ENCODE measurements around the gene TAF4. TPM values are rescaled to one million over a fixed set of nuclear protein-coding genes. Genes with fewer than 3 reads are reported as not detected.

Gene TAF4
- total RNA-seq, 4 donors from 2014 or later, result 21.1 to 40.6 (median 22.1) TPM

DNA sequence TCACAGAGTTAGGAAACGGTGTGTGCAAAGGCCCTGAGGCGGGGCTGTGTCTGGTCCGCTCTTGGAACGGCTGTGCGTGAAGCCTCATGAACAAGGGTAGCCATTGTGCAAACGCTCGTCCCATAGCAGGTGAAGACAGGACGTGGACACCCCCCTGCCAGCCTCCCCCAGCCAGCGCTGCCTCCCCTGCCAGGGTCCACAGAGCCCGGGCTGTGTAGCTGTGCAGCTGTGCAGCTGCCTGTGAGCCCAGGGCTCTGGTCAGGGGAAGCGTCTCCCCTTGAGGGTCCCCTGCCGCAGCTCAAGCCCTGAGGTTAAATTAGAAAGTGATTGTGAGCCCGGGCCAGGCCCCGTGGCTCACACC, 139.4 kb downstream of the TAF4 start:
- no peak for DNase-seq (ENCODE audit: low spot score in 2 of 2)
- 86 to 88% methylated on average over 10 to 14 of the region's 14 CpGs for WGBS, 2 donors

DNA sequence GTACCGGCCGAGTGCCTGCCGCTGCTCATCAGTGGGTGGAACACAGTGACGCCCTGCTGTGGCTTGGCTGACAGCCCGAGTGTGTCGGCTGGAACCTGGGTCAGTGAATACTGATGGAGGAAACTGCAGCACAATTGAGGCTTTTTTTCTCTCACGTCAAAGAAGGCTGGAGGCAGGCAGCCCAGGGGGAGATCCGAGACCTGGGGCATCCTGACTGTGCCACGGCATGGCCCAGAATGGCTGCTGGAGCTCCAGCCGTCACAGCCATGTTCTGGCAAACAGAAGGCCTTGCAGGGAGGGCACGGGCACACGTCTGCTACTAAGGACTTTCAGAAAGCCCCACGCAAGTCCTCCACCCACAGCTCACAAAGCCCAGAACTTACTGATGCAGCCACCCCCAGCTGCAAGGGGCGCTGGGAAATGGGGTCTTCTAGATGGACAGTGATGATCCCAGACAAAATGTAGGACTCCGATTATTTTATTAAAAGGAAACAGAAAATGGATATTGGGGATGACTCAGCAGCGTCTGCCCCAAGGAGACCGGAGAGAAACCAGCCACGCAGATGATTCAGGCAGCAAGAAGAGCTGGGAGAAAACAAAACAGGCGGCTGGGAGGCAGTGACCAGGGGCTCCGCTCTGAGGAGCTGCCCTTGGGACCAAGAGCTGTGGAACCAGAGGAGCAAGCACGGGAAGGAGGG, 140.0 kb downstream of the TAF4 start:
- intact Hi-C loops (cut with DNase I; ENCODE audit: low total_unique reads), result no loop called here
- TF ChIP-seq POLR2A (IDR thresholded peaks at IDR 0.05), result no peak
- TF ChIP-seq, protein P1, sequence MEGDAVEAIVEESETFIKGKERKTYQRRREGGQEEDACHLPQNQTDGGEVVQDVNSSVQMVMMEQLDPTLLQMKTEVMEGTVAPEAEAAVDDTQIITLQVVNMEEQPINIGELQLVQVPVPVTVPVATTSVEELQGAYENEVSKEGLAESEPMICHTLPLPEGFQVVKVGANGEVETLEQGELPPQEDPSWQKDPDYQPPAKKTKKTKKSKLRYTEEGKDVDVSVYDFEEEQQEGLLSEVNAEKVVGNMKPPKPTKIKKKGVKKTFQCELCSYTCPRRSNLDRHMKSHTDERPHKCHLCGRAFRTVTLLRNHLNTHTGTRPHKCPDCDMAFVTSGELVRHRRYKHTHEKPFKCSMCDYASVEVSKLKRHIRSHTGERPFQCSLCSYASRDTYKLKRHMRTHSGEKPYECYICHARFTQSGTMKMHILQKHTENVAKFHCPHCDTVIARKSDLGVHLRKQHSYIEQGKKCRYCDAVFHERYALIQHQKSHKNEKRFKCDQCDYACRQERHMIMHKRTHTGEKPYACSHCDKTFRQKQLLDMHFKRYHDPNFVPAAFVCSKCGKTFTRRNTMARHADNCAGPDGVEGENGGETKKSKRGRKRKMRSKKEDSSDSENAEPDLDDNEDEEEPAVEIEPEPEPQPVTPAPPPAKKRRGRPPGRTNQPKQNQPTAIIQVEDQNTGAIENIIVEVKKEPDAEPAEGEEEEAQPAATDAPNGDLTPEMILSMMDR (IDR thresholded peaks at IDR 0.05), result no peak
- DNase-seq (ENCODE audit: low spot score in 2 of 2), result no peak
- H3K4me3 ChIP-seq (ENCODE audit: low read depth, poor library complexity, severe bottlenecking), result no peak overlapping the region
- 82% methylated on average over 19 to 20 of the region's 21 CpGs for WGBS, 2 donors

More for the DNA sequence above, 139.4 kb downstream of the TAF4 start:
- intact Hi-C loops (cut with DNase I; ENCODE audit: low total_unique reads), result no loop called here
- TF ChIP-seq POLR2A (IDR thresholded peaks at IDR 0.05), result no peak
- TF ChIP-seq, protein P1 (IDR thresholded peaks at IDR 0.05), result no peak
- H3K4me3 ChIP-seq (ENCODE audit: low read depth, poor library complexity, severe bottlenecking), result no peak overlapping the region

DNA sequence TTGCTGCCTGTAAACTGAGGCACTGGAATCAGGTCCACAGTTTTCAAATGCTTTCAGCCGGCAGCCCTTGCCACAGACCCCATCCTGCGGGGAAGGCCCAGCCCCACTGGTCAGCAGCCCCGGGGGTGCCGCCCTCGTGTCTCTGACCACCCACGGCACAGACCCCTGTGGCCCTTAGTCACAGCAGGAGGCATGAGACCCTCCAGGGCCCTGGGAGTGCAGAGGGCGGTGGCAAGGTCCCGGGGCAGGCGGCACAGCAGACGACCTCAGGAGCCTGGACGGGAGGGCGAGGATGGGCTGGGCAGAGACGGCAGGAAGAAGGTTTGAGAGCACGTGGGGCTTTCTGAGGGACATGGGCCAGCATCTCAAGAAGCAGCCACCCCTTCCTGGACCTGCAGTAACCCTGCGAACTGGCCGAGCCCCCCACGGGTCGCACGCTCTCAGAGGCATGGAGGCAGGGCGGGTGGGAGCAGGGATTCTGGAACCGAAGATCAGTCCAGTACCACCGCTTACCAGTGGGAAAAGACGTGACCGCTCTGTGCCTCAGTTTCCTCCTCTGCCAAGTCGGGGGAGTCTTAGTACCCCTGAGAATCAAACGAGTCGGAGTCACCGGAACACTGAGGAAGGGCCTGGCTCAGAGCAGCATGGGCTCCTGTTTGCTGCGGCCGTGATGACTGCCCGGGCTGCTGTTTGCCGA, 140.7 kb downstream of the TAF4 start:
- intact Hi-C loops (cut with DNase I; ENCODE audit: low total_unique reads), result no loop called here
- WGBS, 2 donors, result 86 to 89% methylated on average over 32 of the region's 32 CpGs
- DNase-seq (ENCODE audit: low spot score in 2 of 2), result no peak
- no peak for TF ChIP-seq POLR2A (IDR thresholded peaks at IDR 0.05)
- TF ChIP-seq, protein P1 (IDR thresholded peaks at IDR 0.05), result no peak
- H3K4me3 ChIP-seq (ENCODE audit: low read depth, poor library complexity, severe bottlenecking), result no peak overlapping the region

MicroRNA genes within 50 kb of the gene (microRNA counts, 767-probe panel; counts per million panel counts)
- 0 to 358 counts per million in 2 donors for microRNA hsa-miR-1257
- microRNA hsa-miR-3195, result 358 to 9,181 counts per million in 2 donors

Small RNAs within 50 kb of the gene (microRNA-seq; reads per million reads assigned to microRNA genes)
- gene MIR1257 (ENCODE audit: borderline number of aligned reads in 1 of 2, borderline replicate concordance in 2 of 2) (0 reads per million in 2 donors), gene MIR3195 (ENCODE audit: borderline number of aligned reads in 1 of 2, borderline replicate concordance in 2 of 2) (0 to 0.68 reads per million in 2 donors)

Other genes starting within 250 kb of the TAF4 start
- 10 to 100 TPM; 44.9 to 60.3 (median 49.9) TPM for gene LSM14B, start 56.6 kb upstream of the TAF4 start, total RNA-seq
- gene PSMA7, start 77.5 kb upstream of the TAF4 start, total RNA-seq, result 100 to 1,000 TPM; 200 to 240 (median 225) TPM
- 10 to 100 TPM; 23.3 to 51.7 (median 25.8) TPM for gene SS18L1, start 77.9 kb upstream of the TAF4 start, total RNA-seq
- 10 to 100 TPM; 21.4 to 42.0 (median 29.1) TPM for gene MTG2, start 117.1 kb upstream of the TAF4 start, total RNA-seq
- gene HRH3, start 154.4 kb upstream of the TAF4 start, total RNA-seq, result not detected
- 100 to 1,000 TPM in 1 of 4 donors, 10 to 100 TPM in 3; 69.7 to 135 (median 86.0) TPM for gene OSBPL2, start 172.6 kb upstream of the TAF4 start, total RNA-seq
- 100 to 1,000 TPM; 143 to 198 (median 167) TPM for gene ADRM1, start 237.1 kb upstream of the TAF4 start, total RNA-seq